OCI-LY7 (cell line): ENCODE measurements around the gene ZNF22. TPM values are rescaled to one million over a fixed set of nuclear protein-coding genes. Genes with fewer than 3 reads are reported as not detected.
A peak's percentile ranks its signal among the peaks of the same experiment; 100 is the strongest.

Experiments
- BruUV-seq: library from RNA; stranded (reverse); fragments of 400-500 nt; replicated peaks from 2 replicates; lab custom pipeline; 2021; lab: Mats Ljungman, UMichigan
- CTCF ChIA-PET: fragments of 300-600 bp; sonication (Branson Sonifier 250); formaldehyde crosslinking; loops from one replicate; lab custom pipeline; 2022; ENCODE audit warnings: antibody characterized with exemption; ENCODE audit not compliant: unreplicated experiment; lab: Charles Lee
- POLR2A ChIA-PET: fragments of 300-600 bp; sonication (Branson Sonifier 250); formaldehyde crosslinking; loops from one replicate; lab custom pipeline; 2022; ENCODE audit warnings: antibody characterized with exemption; lab: Charles Lee
- DNase-seq: peaks from one replicate; pipeline ENCODE4 v3.0.0-alpha.2; 2015; ENCODE audit warnings: low spot score
- H2AFZ ChIP-seq: fragments of 200-600 bp; sonication (generic), shearing (Covaris generic); 2 replicates; pipeline ENCODE4 v1.6.1; 2014; ENCODE audit warnings: mild to moderate bottlenecking, antibody characterized with exemption, low read length, moderate library complexity
- H3K27ac ChIP-seq: fragments of 200-600 bp; sonication (generic); 2 replicates; pipeline ENCODE4 v1.5.1; 2014; ENCODE audit warnings: mixed run types, low read depth, mild to moderate bottlenecking, moderate library complexity, low read length, inconsistent platforms; ENCODE audit not compliant: poor library complexity, severe bottlenecking
- H3K36me3 ChIP-seq: fragments of 200-600 bp; sonication (generic); 2 replicates; pipeline ENCODE4 v1.6.1; 2014; ENCODE audit warnings: mild to moderate bottlenecking, antibody characterized with exemption, low read length, moderate library complexity, mixed read lengths; ENCODE audit not compliant: insufficient read depth
- H3K4me1 ChIP-seq: fragments of 200-600 bp; sonication (generic); 2 replicates; pipeline ENCODE4 v1.5.1; 2014; ENCODE audit warnings: mild to moderate bottlenecking, low read length; ENCODE audit not compliant: insufficient read depth, poor library complexity, severe bottlenecking
- H3K4me2 ChIP-seq: fragments of 200-600 bp; sonication (generic); 2 replicates; pipeline ENCODE4 v1.6.1; 2014; ENCODE audit warnings: mild to moderate bottlenecking, low read length
- H3K4me3 ChIP-seq: fragments of 200-600 bp; sonication (generic); 2 replicates; pipeline ENCODE4 v1.5.1; 2014; ENCODE audit warnings: mild to moderate bottlenecking, low read depth, low read length; ENCODE audit not compliant: poor library complexity, severe bottlenecking
- H3K79me2 ChIP-seq: fragments of 200-600 bp; sonication (generic); 2 replicates; pipeline ENCODE4 v1.6.1; 2016; ENCODE audit warnings: low read depth, mild to moderate bottlenecking, low read length, moderate library complexity, mixed read lengths; ENCODE audit not compliant: insufficient read depth
- H3K9me2 ChIP-seq: fragments of 200-600 bp; sonication (generic); 2 replicates; pipeline ENCODE4 v1.6.1; 2016; ENCODE audit warnings: mild to moderate bottlenecking, low read length, mixed read lengths; ENCODE audit not compliant: insufficient read depth
- H3K9me3 ChIP-seq: fragments of 200-600 bp; sonication (generic); 2 replicates; pipeline ENCODE4 v1.6.1; 2014; ENCODE audit warnings: mild to moderate bottlenecking, mixed run types, low read length, mixed read lengths
- H4K20me1 ChIP-seq: fragments of 200-600 bp; sonication (generic); 2 replicates; pipeline ENCODE4 v1.6.1; 2014; ENCODE audit warnings: mild to moderate bottlenecking, antibody characterized with exemption, low read length, moderate library complexity, mixed read lengths; ENCODE audit not compliant: insufficient read depth
- CTCF ChIP-seq: fragments of 200-600 bp; sonication (generic); conservative IDR thresholded peaks from 2 replicates; pipeline ENCODE4 v1.5.1; 2014; ENCODE audit warnings: mild to moderate bottlenecking, antibody characterized with exemption, low read length, moderate library complexity, mixed read lengths
- EZH2phosphoT487 ChIP-seq: fragments of 200-600 bp; sonication (generic); IDR thresholded peaks from 2 replicates; pipeline ENCODE4 v1.6.1; 2018; ENCODE audit warnings: low read depth, borderline replicate concordance, mild to moderate bottlenecking, mixed run types, antibody characterized with exemption, low read length, moderate library complexity, mixed read lengths
- intact Hi-C: fragments of 100-400 bp; cut with micrococcal nuclease; formaldehyde crosslinking; loops from one replicate; pipeline ENCODE4 v1.10.0; 2022; ENCODE audit not compliant: unreplicated experiment
- total RNA-seq, 2 experiments: library from RNA; depleted of rRNA in 1 of 2; stranded (reverse); fragments of >200 nt in 1 of 2; shearing (Covaris generic) in 1 of 2; gene quantifications; 2 replicates each; pipeline ENCODE4 v1.2.3, GENCODE V29; 2014 to 2022

ZNF22 gene
- total RNA-seq, 2 experiments from 2014 or later = 33.3 to 46.6 TPM

DNA sequence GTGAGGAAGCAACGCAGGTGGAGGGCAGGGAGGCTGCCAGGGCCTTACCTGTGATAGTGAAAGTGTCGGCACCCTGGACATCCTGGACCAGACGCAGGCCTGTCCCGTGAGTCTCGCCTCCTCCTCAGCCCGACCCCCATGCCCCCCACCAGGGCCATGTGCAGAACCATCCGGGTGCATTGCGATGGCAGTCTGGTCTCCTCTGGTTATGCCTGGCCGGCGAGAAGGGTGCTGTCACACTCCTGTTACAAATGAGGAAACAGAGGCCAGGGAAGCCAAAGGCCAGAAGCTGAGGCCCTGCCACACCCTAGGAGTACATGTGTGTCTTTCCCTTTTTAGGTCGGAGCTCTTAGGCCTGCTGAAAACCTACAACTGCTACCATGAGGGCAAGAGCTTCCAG, 29.3 kb upstream of the ZNF22 start:
- H3K27ac ChIP-seq = no peak overlapping the region
- peaks cover 43% of the 10 kb centered on the region for H3K4me1 ChIP-seq
- H3K36me3 ChIP-seq = no peaks in the 10 kb centered on the region
- no peak for DNase-seq
- ChIA-PET POLR2A (no interaction called here), CTCF (no interaction called here)
- intact Hi-C loops = no loop called here
- H3K79me2 ChIP-seq = no peaks in the 10 kb centered on the region
- H3K4me2 ChIP-seq = no peak overlapping the region
- no peaks in the 10 kb centered on the region for H4K20me1 ChIP-seq
- no peak overlapping the region for H2AFZ ChIP-seq
- TF ChIP-seq EZH2phosphoT487 = no peak
- no peak for TF ChIP-seq CTCF
- H3K9me3 ChIP-seq = no peaks in the 10 kb centered on the region
- no peaks in the 10 kb centered on the region for H3K9me2 ChIP-seq
- BruUV-seq = no TSS peak
- H3K4me3 ChIP-seq = no peak overlapping the region

- no peaks in the 10 kb centered on the region for H3K9me2 ChIP-seq
- no peak for DNase-seq
- CTCF ChIA-PET = no interaction called here
- no peaks in the 10 kb centered on the region for H4K20me1 ChIP-seq
- no peak overlapping the region for H3K4me3 ChIP-seq
- H3K79me2 ChIP-seq = no peaks in the 10 kb centered on the region
- intact Hi-C loops = no loop called here
- no peak overlapping the region for H2AFZ ChIP-seq
- H3K4me2 ChIP-seq = no peak overlapping the region
- H3K4me1 ChIP-seq = peaks cover 36% of the 10 kb centered on the region
- POLR2A ChIA-PET = interaction anchor here (1.9 kb wide), 1 partner anchor 8 kb away, joined by 9 read pairs; no protein-coding TSS in a partner anchor
- TF ChIP-seq EZH2phosphoT487 (no peak), CTCF (no peak)
- H3K27ac ChIP-seq = no peak overlapping the region
- H3K9me3 ChIP-seq = no peaks in the 10 kb centered on the region
- no peaks in the 10 kb centered on the region for H3K36me3 ChIP-seq
- BruUV-seq = no TSS peak
Measured at GRCh38 chr10:44971935-44972757, 28.6 kb upstream of the ZNF22 start.

DNA sequence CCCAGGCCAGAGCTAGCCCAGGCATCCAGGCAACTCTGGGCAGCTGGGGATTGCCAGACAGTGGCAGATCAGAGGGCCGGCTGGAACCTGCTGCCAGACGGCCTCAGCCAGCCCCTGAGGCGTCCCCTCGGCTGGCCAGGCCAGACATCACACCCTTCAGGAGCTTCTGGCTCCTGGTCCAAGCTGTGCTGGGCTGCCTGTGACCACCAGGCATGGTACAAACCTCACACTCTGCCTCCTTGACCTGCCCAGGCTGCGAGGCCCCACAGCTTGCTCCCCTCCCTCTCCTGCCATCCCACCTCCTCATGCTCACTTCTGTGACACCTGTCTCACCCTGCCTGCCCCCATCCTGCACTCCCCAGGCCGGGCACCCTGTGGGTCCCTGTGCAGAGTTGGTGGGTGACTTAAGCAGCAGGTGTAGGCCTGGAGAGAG, 27.8 kb upstream of the ZNF22 start:
- H3K9me3 ChIP-seq = no peaks in the 10 kb centered on the region
- peaks cover 28% of the 10 kb centered on the region for H3K4me1 ChIP-seq
- no peak for TF ChIP-seq EZH2phosphoT487
- TF ChIP-seq CTCF = no peak
- CTCF ChIA-PET = no interaction called here
- POLR2A ChIA-PET = interaction anchor here (0.8 to 1.9 kb wide), 2 partner anchors 9 to 40 kb away, joined by 3 to 9 read pairs; no protein-coding TSS in a partner anchor
- no peak overlapping the region for H2AFZ ChIP-seq
- DNase-seq = no peak
- BruUV-seq = no TSS peak
- no peaks in the 10 kb centered on the region for H3K9me2 ChIP-seq
- H3K36me3 ChIP-seq = no peaks in the 10 kb centered on the region
- H3K4me2 ChIP-seq = peak overlapping the region; percentile 28
- no peak overlapping the region for H3K4me3 ChIP-seq
- H4K20me1 ChIP-seq = no peaks in the 10 kb centered on the region
- intact Hi-C loops = no loop called here
- no peak overlapping the region for H3K27ac ChIP-seq
- H3K79me2 ChIP-seq = no peaks in the 10 kb centered on the region
